Stimulated activated naive CD8-positive, alpha-beta T cell treated with anti-CD3 and anti-CD28 coated beads, Interleukin-15, amount 100 ng/mL, for 72 hours (primary cell): ENCODE measurements around the gene GPER1.

Source experiments
- ATAC-seq: fragments of 150-1000 bp; cut with Tn5 transposase; 2 replicates; pipeline ENCODE4 v1.10.0; 2021; ENCODE audit warnings: mild to moderate bottlenecking, moderate library complexity
- DNase-seq, 2 donors: peaks; one replicate each; pipeline ENCODE4 v3.0.0; 2021 to 2022
- H3K27ac Mint-ChIP-seq, 2 donors: one replicate each; pipeline ENCODE4 v1.8.0; 2022; ENCODE audit warnings: mild to moderate bottlenecking in 2 of 2, mixed read lengths in 2 of 2, moderate library complexity in 2 of 2
- H3K27me3 Mint-ChIP-seq: one replicate; pipeline ENCODE4 v1.8.0; 2022; ENCODE audit warnings: mixed read lengths
- H3K4me1 Mint-ChIP-seq: one replicate; pipeline ENCODE4 v1.8.0; 2022; ENCODE audit warnings: mild to moderate bottlenecking, mixed read lengths
- H3K4me3 Mint-ChIP-seq, 2 donors: one replicate each; pipeline ENCODE4 v1.8.0; 2022; ENCODE audit warnings: mild to moderate bottlenecking in 2 of 2, mixed read lengths in 2 of 2, moderate library complexity in 1 of 2
- H3K9me3 Mint-ChIP-seq, 2 donors: one replicate each; pipeline ENCODE4 v1.8.0; 2022; ENCODE audit warnings: mixed read lengths in 2 of 2

GPER1 gene

GRCh38 chr7:1087465-1087814 lies 473 bp upstream of the GPER1 start:
- H3K4me3 Mint-ChIP-seq: peak overlapping the region in 1 of 2 donors; percentile 83
- DNase-seq (no peak), ATAC-seq (no peak)
- peak overlapping the region in 1 of 2 donors; percentile 48 for H3K27ac Mint-ChIP-seq
- H3K9me3 Mint-ChIP-seq: no peaks in the 10 kb centered on the region
- no peaks in the 10 kb centered on the region for H3K27me3 Mint-ChIP-seq
- peaks cover 15% of the 10 kb centered on the region for H3K4me1 Mint-ChIP-seq

GRCh38 chr7:1090236-1090635 lies 2.3 kb downstream of the GPER1 start:
- peaks cover 18% of the 10 kb centered on the region for H3K4me1 Mint-ChIP-seq
- no peaks in the 10 kb centered on the region for H3K27me3 Mint-ChIP-seq
- H3K27ac Mint-ChIP-seq: no peak overlapping the region
- no peaks in the 10 kb centered on the region for H3K9me3 Mint-ChIP-seq
- peak; percentile 26 for ATAC-seq
- H3K4me3 Mint-ChIP-seq: no peak overlapping the region
- DNase-seq: no peak

GRCh38 chr7:1090686-1091643 lies 3.1 kb downstream of the GPER1 start:
- no peak for DNase-seq
- Mint-ChIP-seq H3K27ac (peak overlapping the region in 1 of 2 donors; percentile 73), H3K27me3 (no peaks in the 10 kb centered on the region), H3K9me3 (no peaks in the 10 kb centered on the region), H3K4me3 (no peak overlapping the region), H3K4me1 (peaks cover 18% of the 10 kb centered on the region)
- ATAC-seq: no peak

- peaks cover 15% of the 10 kb centered on the region for H3K4me1 Mint-ChIP-seq
- DNase-seq (no peak), ATAC-seq (no peak)
- no peak overlapping the region for H3K4me3 Mint-ChIP-seq
- peak overlapping the region in 1 of 2 donors; percentile 73 for H3K27ac Mint-ChIP-seq
- no peaks in the 10 kb centered on the region for H3K9me3 Mint-ChIP-seq
- H3K27me3 Mint-ChIP-seq: no peaks in the 10 kb centered on the region
Observed at GRCh38 chr7:1091644-1092027, 3.7 kb downstream of the GPER1 start.

DNA sequence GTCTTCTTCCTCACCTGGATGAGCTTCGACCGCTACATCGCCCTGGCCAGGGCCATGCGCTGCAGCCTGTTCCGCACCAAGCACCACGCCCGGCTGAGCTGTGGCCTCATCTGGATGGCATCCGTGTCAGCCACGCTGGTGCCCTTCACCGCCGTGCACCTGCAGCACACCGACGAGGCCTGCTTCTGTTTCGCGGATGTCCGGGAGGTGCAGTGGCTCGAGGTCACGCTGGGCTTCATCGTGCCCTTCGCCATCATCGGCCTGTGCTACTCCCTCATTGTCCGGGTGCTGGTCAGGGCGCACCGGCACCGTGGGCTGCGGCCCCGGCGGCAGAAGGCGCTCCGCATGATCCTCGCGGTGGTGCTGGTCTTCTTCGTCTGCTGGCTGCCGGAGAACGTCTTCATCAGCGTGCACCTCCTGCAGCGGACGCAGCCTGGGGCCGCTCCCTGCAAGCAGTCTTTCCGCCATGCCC lies 4.3 kb downstream of the GPER1 start:
- no peaks in the 10 kb centered on the region for H3K9me3 Mint-ChIP-seq
- no peak for ATAC-seq
- H3K4me3 Mint-ChIP-seq: no peak overlapping the region

GRCh38 chr7:1092806-1093501 lies 5.0 kb downstream of the GPER1 start:
- no peak overlapping the region for H3K4me3 Mint-ChIP-seq
- no peaks in the 10 kb centered on the region for H3K27me3 Mint-ChIP-seq
- no peak for ATAC-seq
- DNase-seq: no peak
- H3K4me1 Mint-ChIP-seq: peaks cover 4% of the 10 kb centered on the region
- peak overlapping the region in 1 of 2 donors; percentile 37 for H3K27ac Mint-ChIP-seq
- H3K9me3 Mint-ChIP-seq: peaks cover 0 to 3% of the 10 kb centered on the region in 2 donors

More for the DNA sequence above, 4.3 kb downstream of the GPER1 start:
- Mint-ChIP-seq H3K4me1 (peaks cover 9% of the 10 kb centered on the region), H3K27ac (no peak overlapping the region), H3K27me3 (no peaks in the 10 kb centered on the region)
- DNase-seq: no peak

DNA sequence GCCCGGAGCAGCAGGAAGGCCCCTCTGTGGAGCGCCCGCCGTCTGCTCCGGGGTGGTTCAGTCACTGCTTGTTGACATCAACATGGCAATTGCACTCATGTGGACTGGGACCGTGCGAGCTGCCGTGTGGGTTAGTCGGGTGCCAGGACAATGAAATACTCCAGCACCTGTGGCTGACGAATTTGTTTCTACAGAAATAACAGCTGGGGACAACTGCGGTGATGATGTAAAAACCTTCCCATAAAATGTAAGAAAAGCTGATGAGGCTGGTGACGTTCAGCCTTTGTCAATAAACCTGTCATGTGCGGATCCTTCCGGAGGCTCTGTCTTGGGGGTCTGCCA lies 5.6 kb downstream of the GPER1 start:
- H3K27me3 Mint-ChIP-seq: no peaks in the 10 kb centered on the region
- peaks cover 0 to 7% of the 10 kb centered on the region in 2 donors for H3K9me3 Mint-ChIP-seq
- peaks cover 4% of the 10 kb centered on the region for H3K4me1 Mint-ChIP-seq
- no peak overlapping the region for H3K27ac Mint-ChIP-seq
- DNase-seq (no peak), ATAC-seq (no peak)
- H3K4me3 Mint-ChIP-seq: no peak overlapping the region

- DNase-seq: no peak
- ATAC-seq: no peak
- Mint-ChIP-seq H3K4me3 (no peak overlapping the region), H3K9me3 (peaks cover 0 to 7% of the 10 kb centered on the region in 2 donors), H3K27ac (no peak overlapping the region), H3K4me1 (peaks cover 4% of the 10 kb centered on the region), H3K27me3 (no peaks in the 10 kb centered on the region)
Observed at GRCh38 chr7:1093916-1094508, 6.1 kb downstream of the GPER1 start.

DNA sequence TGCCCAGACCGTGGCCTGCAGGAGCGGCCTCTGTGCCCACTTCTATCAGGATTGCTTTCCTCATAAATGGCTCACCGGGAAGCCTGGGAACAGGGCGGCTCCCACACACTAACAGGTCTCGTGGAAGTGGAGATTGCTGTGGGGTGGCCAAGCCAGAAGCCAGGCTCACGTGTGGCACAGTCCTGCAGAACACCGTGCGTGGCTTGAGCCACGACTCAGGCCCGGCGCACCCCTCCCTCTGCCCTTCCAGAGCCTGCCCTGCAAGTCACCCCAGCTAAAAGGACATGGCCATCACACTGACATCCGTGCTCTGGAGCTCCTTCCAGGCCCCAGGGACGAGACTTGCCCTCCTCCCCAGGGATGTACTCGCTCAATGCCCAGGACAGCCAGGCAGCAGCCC lies 7.0 kb downstream of the GPER1 start:
- no peaks in the 10 kb centered on the region for H3K27me3 Mint-ChIP-seq
- peaks cover 4% of the 10 kb centered on the region for H3K4me1 Mint-ChIP-seq
- peak overlapping the region in 1 of 2 donors; percentile 71 for H3K27ac Mint-ChIP-seq
- no peak for ATAC-seq
- peaks cover 0 to 7% of the 10 kb centered on the region in 2 donors for H3K9me3 Mint-ChIP-seq
- DNase-seq: no peak
- no peak overlapping the region for H3K4me3 Mint-ChIP-seq

GRCh38 chr7:1095621-1096155 lies 7.8 kb downstream of the GPER1 start:
- DNase-seq (no peak), ATAC-seq (no peak)
- H3K4me3 Mint-ChIP-seq: no peak overlapping the region
- H3K27me3 Mint-ChIP-seq: no peaks in the 10 kb centered on the region
- peaks cover 4% of the 10 kb centered on the region for H3K4me1 Mint-ChIP-seq
- peaks cover 0 to 7% of the 10 kb centered on the region in 2 donors for H3K9me3 Mint-ChIP-seq
- H3K27ac Mint-ChIP-seq: no peak overlapping the region

DNA sequence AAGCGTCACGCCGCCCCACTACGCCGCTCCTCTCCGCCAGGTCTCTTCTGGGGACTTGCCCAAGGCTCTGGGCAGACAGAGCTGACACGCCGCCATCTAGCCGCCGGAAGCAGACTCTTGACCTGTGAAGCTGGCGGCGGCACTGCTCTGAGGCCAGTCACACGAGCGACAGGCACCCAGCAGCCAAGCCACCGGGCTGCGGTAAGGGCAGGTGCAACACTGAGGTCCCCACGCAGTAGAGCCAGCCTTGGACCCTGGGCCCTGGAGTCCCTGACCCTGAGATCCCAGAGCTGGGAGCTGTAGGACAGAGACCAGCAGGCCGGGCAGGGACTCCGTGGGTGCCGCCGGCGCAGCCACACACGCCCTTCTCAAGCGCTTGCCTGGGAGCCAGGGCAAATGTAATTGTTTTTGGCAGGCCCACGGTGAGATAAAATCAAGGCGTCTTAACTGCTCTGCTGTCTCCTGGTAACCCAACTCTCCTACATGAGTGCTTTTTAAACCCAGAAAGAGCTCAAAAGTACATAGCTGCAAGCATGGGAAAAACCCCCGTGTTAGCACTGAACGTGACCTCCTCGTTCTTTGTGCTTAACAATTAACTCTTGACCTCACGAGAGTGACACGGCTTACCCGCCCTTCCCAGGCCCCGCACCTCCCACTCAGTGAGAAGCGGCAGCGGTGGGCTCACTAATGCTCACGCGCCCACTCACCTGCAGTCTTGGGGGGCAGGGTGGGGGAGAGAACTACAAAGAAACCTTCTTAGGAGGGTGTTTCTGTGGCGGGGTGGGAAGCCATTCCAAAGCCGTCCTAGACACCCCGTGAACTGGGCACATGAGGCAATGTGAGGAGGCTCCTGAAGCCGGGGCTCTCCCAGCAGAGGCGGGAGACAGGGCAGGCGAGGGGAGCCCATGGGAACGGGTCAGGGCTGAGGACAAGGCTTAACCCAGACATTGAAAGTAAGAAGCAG lies 8.5 kb downstream of the GPER1 start:
- Mint-ChIP-seq H3K27ac (no peak overlapping the region), H3K4me1 (peaks cover 4% of the 10 kb centered on the region), H3K9me3 (peaks cover 0 to 7% of the 10 kb centered on the region in 2 donors), H3K27me3 (no peaks in the 10 kb centered on the region), H3K4me3 (no peak overlapping the region)
- ATAC-seq: no peak
- no peak for DNase-seq

GRCh38 chr7:1097120-1097504 lies 9.2 kb downstream of the GPER1 start:
- ATAC-seq: no peak
- no peak overlapping the region for H3K4me3 Mint-ChIP-seq
- H3K9me3 Mint-ChIP-seq: peaks cover 0 to 7% of the 10 kb centered on the region in 2 donors
- peaks cover 4% of the 10 kb centered on the region for H3K4me1 Mint-ChIP-seq
- H3K27ac Mint-ChIP-seq: no peak overlapping the region
- DNase-seq: no peak
- no peaks in the 10 kb centered on the region for H3K27me3 Mint-ChIP-seq

- Mint-ChIP-seq H3K27me3 (no peaks in the 10 kb centered on the region), H3K4me1 (peaks cover 12% of the 10 kb centered on the region), H3K4me3 (no peak overlapping the region), H3K27ac (no peak overlapping the region), H3K9me3 (peaks cover 0 to 7% of the 10 kb centered on the region in 2 donors)
- ATAC-seq (no peak), DNase-seq (no peak)
Observed at GRCh38 chr7:1098243-1099153, 10.6 kb downstream of the GPER1 start.

DNA sequence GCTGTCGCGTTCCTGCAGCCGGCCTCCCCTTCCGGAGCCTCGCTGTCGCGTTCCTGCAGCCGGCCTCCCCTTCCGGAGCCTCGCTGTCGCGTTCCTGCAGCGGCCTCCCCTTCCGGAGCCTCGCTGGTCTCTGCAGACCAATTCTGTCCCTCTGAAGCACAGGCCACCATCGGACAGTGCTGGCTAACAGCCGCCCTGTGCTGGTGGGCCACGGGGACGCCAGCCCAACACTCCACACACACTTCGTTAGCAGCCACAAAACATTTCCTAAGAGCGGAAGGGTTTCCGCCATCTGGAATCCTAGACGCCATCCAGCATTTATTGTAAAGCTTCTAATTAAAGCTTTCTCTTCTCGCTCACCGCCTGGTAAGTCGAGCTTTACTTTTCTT lies 11.2 kb downstream of the GPER1 start:
- H3K9me3 Mint-ChIP-seq: peaks cover 0 to 7% of the 10 kb centered on the region in 2 donors
- H3K4me1 Mint-ChIP-seq: peaks cover 19% of the 10 kb centered on the region
- ATAC-seq (no peak), DNase-seq (no peak)
- H3K27me3 Mint-ChIP-seq: no peaks in the 10 kb centered on the region
- no peak overlapping the region for H3K27ac Mint-ChIP-seq
- H3K4me3 Mint-ChIP-seq: no peak overlapping the region
